HG02981 (cell line): Measurements from ENCODE around the gene SLC35F4.
"Not testable (repeated sequence)": the region's sequence is repeated elsewhere in the genome, so short reads cannot be mapped to it uniquely, and the experiment has no call there.

ENCODE experiments used
- ATAC-seq: cut with Tn5 transposase; IDR thresholded peaks from one replicate; pipeline ENCODE4 v1.9.1; 2021; ENCODE audit warnings: mild to moderate bottlenecking, moderate library complexity; ENCODE audit not compliant: unreplicated experiment

Gene SLC35F4

DNA sequence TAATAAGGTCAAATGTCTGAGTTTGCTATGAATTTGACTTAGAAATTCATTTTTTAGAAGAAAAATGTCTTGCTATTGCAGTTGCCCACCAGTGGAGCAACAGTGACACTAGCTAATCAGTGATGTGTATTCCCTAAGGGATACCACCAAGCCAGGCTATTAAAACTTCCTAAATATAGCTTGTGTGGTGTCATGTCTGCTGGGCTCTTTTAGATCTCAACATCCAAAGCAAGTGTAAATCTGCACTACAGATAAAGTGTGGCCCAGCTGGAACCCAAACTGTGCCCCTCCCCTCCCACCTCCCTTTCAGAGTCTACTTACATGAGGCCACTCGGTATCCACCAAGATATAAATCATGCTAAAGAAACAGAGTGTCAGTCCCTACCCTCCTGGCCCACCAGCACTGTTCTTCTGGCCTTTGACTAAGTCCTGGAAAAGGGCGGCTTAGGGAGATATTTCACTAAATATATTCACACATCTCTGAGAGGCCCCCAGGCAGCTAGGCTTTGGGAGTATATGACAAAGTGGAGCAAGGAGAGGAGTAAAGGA is 53.8 kb downstream of the SLC35F4 start:
- no peak for ATAC-seq

DNA sequence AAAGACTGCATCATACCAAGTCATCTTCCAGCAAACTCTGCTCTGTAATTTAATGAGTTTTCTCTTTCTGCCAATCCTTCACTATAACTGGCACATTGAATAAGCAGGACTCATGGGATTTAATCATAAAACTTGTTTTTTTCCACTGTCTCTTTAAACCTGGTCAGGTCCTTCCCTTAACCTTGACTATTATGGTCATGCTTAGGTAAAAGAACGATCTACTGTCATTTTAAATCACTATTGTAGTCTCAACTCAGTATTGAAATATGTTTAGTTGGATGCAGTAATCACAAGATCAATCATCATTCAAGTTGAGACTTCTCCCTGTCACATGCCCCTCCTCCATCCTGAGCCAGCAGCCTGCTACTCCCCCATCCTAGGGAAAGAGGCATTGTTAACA is 56.1 kb downstream of the SLC35F4 start:
- ATAC-seq = no peak

DNA sequence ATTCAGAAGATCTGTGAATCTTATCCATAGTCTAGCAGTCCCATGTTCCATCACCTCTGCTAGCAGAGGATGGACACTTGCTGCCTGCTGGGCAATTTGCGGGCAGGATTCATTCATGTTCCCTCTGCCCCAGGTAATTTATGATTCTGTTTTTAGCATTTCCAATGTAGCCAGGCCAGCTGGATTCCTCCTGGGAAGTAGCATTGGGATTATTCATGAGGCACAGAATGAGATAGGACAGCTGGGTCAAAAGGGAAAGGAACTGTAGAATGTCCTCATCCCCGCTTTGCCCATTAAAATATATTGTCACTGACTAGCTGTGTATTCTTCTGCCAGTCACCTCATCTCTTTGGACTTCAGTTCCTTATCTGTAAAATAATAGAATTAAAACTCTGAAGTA is 68.7 kb downstream of the SLC35F4 start:
- ATAC-seq = no peak

DNA sequence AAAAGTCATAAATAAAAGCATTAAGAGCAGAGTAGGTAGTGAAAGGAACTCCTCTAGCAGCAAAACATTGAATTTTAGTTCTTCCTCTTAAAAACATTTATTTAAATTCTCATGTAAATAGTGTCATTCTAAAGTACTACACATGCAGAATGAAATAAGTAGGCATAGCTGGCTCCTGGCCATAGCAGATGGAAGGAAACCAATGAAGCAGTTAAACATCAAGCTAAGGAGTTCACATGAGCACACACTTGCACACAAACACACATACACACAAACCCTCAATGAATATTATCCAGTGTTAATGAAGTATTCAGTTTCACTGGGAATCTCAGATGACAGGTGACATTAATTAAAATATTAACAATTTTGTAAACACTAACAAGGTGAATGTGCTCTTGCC is 69.3 kb downstream of the SLC35F4 start:
- no peak for ATAC-seq

DNA sequence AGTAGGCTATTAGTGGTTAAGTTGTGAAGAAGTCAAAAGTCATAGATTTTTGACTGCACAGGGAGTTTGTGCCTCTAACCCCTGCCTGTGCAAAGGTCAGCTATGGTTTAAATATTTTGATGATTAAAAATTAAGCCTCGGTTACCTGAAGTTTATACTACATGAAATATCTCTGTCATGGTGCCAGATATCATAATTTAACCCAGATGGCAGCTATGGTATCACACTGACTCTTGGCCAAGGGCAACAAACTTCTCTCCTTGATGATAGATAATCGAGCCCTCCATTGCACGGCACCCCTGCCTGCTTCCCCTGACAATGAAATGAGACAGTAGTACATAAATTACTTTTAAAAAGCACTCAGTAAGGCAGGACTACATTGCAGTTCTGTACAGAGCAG is 80.8 kb downstream of the SLC35F4 start:
- ATAC-seq = no peak

DNA sequence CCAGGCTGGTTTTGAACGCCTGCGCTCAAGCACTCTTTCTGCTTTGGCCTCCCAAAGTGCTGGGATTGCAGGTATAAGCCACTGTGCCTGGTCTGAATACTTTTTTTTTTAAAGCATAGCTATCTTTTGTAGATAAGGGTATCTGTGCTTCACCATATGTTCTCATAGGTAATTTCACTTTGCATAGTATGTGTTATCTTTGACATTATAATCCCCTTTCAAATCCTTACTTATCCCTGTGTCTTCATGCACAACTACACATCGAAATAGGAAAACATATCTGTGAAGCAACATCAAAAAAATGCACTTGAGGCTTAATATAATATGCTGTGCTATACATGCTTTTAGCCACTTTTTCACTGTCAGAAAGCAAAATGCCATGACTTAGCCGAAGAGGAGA is 94.1 kb downstream of the SLC35F4 start:
- no peak for ATAC-seq

DNA sequence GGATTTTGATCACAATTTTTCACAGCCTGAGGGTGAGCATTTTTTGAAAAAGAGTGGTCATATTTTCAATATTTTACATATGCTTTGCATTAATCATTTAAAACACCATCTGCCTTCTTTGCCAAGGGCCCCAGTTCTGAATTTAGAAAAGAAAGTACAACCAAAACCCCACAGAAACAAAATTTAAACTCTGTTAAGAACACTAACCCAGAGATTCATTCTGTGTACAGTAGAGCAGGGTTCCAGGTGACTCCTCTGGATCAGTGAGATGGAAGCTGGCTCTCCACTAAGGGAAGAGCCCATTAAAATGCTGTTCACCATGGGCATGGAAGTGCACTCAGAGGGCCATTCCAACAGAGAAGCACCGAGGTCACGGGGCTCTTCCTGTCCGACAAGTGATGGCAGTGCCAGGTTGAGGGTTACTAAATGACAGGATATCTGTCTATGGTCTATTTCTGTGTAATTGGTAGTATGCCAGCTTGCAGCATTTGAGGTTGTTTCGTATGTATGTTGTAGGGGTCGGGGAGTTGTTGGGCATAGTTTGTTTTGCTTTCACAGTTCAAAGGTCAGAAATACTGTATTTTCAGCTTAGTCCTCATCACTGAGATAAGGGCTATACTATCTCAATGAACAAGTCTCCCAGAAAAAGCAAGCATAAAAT is 95.9 kb downstream of the SLC35F4 start:
- ATAC-seq = no peak

DNA sequence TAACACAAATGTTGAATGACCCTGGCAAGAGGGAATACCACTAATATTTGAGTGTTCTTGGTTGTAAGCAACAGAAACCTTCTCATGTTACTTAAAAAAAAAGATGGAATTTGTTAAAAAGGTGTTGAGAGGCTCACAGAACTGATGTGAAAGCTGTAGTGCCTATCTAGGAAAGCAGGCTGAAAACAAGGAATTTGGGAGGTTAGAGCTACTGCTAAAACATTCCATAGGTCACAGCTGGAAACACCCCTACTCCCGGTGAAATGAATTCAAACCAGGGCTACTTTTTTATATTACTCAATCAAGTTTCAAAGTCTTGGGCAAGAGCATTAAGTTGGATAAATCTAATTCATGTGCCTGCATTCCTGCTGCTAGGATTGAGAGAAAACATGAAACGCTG is 104.1 kb downstream of the SLC35F4 start:
- ATAC-seq = no peak

DNA sequence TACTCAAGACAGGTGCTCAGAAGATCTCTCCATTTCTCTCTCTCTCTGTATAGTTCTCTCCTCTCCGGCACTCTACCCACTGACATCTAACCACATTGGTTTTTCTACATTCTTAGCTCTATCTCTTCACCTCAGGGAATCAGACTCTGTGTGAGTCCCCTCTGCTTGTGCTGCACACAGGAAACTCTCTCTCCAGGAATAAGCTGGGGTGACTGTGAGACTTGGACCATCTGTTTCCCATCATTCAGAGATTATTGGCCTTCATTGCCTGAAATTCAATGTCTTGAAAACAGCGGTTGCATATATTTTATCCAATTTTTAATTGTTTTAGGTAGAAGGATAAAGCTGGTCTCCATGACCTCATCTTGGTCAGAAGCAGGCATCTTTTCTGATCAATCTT is 105.0 kb downstream of the SLC35F4 start:
- no peak for ATAC-seq

DNA sequence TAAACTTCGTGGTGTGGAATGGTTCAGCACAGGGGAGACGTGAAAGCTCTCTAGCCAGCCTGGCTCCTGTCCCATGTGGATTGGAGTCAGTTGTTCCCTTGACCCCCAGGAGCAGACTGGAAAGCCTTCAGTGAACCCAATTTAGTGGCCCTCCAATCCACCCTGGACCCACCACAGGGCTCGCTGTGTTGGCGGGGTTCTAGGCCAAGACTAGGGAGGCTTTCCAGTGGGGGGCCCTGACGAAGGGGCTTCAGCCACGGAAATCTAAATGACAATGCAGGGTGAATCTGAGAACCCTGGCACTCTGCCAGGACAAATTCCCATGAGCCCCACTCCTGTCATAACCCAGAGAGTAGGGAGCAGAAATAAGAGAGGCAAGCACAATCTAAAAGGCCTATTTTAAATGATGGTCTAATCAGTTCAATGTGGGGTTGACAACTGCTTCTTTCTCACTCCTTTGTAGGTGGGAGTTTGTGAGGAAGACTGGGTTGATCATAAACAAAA is 110.8 kb downstream of the SLC35F4 start:
- no peak for ATAC-seq

DNA sequence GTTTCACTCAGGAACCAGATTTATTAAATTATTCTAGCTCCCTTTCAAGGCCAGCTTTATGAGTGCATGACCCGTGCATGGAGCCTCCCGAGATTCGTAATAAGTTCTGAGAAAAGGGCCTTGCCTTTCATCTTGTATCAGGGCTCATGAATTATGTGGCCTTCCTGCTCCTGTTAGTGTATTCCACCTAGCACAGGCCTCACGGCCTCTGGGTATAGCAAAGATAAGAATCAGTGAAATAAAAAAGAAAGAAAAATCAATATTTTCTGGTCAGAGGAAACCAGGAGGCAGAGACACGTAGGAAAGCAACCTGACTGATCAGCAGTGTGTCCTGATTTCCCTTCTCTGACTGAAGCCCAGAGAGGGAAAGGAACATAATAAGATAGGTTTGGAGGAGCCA is 111.4 kb downstream of the SLC35F4 start:
- no peak for ATAC-seq

DNA sequence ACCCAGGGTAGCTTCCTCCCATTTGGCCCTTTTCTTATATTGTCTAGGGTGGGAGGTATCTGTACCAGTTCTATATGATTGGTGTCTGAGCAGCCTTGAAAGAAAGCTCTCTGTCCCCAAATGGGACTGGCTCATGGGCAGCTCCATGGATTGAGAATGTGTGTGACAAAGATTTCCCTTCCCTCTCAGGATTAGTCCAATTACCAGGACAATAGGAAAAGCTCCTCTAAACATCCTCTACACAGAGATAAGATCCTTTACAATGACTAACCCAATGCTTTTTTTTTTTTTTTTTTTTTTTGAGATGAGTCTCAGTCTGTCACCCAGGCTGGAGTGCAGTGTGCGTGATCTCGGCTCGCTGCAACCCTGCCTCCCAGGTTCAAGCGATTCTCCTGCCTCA is 112.1 kb downstream of the SLC35F4 start:
- ATAC-seq = no peak

DNA sequence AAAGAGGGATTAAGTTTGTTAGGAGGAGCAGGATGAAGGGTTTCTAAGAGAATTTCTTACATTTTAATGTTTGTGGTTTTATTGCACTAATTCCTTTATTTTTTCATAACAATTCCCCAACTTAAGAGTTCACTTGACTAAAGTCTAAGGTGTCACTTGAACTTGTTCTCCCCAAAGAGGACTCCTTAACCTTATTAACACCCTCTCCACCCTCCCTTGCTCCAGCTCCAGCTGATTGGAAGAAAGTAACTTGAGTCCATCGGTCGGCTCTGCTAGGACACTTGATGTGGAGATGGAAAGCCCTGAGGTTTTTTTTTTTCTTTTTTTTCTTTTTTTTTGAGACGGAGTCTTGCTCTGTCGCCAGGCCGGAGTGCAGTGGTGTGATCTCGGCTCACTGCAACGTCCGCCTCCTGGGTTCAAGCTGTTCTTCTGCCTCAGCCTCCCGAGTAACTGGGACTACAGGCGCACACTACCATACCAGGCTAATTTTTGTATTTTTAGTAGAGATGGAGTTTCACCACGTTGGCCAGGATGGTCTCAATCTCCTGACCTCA is 113.7 kb downstream of the SLC35F4 start:
- ATAC-seq = not testable (repeated sequence)

DNA sequence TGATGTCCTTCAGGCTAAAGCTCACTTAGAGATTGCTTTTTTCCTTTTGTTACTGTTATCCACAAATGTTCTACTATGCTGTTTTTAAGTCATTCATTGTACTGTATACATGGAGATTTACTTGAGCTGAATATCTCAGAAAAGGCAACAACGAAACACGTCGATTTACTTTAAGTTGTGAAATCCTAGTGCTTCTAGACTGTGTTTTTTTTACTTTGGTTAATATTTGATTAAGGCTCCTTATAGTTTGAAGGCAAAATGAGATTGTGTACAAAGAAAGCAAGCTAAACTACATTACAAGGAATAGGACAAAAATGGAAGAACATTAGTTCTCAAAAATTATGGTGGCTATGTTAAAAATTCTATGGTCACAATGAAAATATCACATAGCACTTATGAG is 114.5 kb downstream of the SLC35F4 start:
- ATAC-seq = no peak

DNA sequence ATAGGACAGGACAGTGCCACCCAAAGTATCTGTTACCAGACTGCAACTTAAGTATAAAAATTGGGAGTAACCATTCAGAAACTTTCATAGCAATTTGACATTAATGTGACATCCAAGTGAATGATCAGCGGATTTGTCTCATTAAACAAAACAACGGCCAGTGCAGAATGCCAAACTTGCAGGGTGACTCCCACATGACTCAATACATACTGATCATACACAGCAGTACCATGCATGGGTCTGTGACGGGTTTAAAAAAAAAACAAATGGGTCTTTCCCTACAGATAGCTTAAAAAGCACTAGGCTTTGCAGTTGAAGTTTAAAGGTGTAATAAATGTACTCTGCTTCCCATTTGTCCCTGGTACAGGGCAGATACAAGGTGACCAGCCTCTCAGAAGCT is 116.6 kb downstream of the SLC35F4 start:
- no peak for ATAC-seq

DNA sequence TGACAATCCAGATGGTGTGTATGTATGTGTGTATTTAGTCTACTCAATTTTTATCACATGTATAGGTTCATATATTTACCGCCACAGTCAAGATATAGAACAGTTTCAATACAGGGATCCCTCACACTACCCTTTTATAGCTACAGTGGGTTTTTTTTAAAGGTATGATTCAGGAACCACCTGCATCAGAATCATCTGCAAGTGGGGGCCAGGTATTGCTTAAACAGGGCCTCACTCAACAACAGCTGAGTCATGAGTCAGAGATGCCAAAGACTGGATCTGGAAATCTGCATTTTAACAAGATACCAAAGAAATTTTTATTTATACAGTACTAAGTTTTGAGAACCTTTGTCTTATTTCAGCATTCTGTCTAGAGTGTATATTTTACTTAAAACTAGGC is 117.6 kb downstream of the SLC35F4 start:
- no peak for ATAC-seq

DNA sequence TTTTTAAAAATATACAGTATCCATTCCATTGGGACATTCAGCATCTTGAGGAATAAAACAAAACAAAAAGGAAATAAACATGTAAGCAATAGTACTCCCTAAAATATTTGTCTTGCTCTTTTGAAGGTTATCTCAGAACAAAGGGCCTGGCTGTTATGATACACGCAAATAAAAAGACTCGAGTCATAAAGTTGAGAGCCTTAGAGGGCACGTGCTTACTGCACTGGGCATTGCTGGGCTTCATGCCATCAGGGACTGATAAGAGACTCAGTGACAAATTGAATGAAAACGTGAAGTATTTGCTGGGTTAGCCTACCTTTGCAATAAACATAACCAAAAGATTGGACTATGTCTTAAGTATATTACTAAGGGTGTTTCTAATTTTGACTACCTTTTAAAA is 118.9 kb downstream of the SLC35F4 start:
- ATAC-seq = no peak

DNA sequence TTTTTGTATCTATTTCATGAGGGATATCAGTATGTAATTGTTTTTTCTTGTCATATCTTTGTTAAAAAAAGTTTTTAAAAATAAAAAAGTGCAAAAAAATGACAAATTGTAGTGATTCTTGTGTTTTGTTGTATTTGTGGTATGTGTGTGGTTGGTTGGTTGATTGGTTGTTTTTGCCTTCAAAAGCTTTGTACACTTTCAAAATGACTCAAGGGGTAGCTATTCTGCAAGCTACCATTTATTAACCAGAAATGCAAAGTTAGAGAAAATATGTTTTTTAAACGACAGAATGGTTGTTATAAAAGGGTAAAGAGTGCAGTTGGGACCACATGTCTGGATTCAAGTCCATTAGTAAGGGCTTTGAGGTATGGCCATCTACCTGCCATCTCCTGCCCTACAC is 119.3 kb downstream of the SLC35F4 start:
- ATAC-seq = no peak

DNA sequence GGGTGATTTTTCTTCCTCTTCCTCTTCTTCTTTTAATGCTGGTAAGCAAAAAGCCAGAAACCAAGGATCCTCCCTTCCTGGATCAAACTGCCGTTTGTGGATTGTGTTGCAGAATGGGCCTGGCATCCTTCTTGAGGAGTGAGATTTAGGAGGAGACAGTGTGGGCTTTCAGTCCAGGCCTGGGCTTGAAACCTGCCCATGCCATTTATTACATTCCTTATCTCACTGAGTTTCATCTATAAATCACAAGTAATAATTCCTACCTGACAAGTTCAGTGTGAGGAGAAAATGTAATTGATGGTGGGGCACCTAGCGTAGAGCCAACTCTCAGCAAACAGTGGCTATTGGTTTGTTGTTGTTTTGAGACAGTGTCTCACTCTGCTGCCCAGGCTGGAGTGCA is 126.4 kb downstream of the SLC35F4 start:
- ATAC-seq = no peak

DNA sequence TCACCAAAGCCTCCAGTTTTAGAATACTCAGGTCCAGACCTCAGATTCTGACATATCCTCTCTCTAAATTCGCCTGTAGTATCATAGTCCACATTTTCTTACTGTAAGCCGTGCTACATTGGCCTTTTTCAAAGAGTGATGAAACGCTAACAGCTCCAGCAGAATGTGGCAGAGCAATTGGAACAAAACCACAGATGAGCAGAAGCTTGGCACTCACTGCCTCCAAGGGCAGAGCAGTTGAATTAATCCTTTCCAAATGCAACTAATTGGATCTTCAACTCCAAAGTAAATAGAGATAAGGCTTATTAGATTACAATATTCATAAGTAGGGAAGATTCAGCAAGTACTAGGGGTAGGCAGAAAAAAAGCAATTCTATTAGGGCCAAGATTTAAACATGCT is 128.3 kb downstream of the SLC35F4 start:
- ATAC-seq = no peak

DNA sequence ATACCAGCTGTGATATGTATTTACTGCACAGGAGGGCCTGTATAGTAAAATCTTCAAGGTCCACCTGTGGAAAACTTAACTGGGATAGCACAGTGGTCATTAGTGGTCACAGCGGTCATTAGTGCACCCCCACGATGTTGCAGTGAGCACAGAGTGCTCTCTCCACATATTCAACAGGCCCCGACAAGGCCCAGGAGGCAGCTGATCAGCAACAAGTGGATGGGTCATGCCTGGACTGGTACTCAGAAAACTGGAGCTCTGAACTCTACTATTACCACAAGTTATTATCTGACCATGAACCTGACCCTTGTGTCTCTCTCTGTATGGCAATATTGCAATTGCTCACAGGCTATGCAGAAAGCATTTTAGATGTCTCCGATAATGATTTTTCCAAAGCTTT is 129.5 kb downstream of the SLC35F4 start:
- no peak for ATAC-seq

DNA sequence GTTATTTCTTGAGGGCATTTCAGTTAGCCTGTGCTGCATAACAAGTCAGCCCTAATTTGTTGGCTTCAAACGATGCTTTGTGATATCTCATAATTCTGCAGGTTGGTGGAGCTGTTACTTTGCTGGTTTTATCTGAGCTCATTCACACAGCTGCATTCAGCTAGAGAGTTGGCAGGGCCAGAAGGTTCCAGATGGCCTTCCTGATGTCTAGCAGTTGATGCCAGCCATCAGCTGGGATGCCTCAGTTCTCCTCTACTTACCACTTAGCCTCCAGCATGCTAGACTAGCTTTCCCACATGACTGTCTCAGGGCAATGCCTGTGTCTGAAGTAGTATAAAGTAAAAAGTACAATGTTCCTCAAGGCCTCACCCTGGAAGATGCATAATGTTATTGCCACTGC is 130.6 kb downstream of the SLC35F4 start:
- no peak for ATAC-seq
